Muscle layer of duodenum (tissue), 2 donors: ENCODE results near the gene POLR2A.

Source experiments
- H3K27ac ChIP-seq: one replicate; pipeline ENCODE4 v1.7.0; 2013; ENCODE audit warnings: mild to moderate bottlenecking, low read length
- H3K27me3 ChIP-seq: one replicate; pipeline ENCODE4 v1.7.0; 2013; ENCODE audit warnings: low read depth, mild to moderate bottlenecking, control low read depth, low read length
- H3K36me3 ChIP-seq, 2 donors: one replicate each; pipeline ENCODE4 v1.7.0; 2013; ENCODE audit warnings: low read length in 2 of 2, control low read depth in 1 of 2, mild to moderate bottlenecking in 1 of 2; ENCODE audit not compliant: insufficient read depth in 2 of 2, control insufficient read depth in 1 of 2
- H3K4me1 ChIP-seq, 2 donors: one replicate each; pipeline ENCODE4 v1.7.0; 2013; ENCODE audit warnings: low read length in 2 of 2, mild to moderate bottlenecking in 2 of 2, control low read depth in 1 of 2, moderate library complexity in 1 of 2; ENCODE audit not compliant: insufficient read depth in 2 of 2, control insufficient read depth in 1 of 2
- H3K4me3 ChIP-seq, 2 donors: one replicate each; pipeline ENCODE4 v1.7.0; 2013; ENCODE audit warnings: low read length in 2 of 2, low read depth in 1 of 2, mild to moderate bottlenecking in 1 of 2
- H3K9me3 ChIP-seq, 2 donors: one replicate each; pipeline ENCODE4 v1.7.0; 2013; ENCODE audit warnings: low read length in 2 of 2, control low read depth in 1 of 2, mild to moderate bottlenecking in 1 of 2; ENCODE audit not compliant: control insufficient read depth in 1 of 2
- donor health status: healthy.

POLR2A gene

GRCh38 chr17:7497228-7497627, 13.1 kb downstream of the POLR2A start:
- Histone ChIP-seq H3K36me3 (peaks cover 57 to 58% of the 10 kb centered on the region in 2 donors), H3K27me3 (no peaks in the 10 kb centered on the region), H3K4me3 (no peak overlapping the region), H3K9me3 (no peaks in the 10 kb centered on the region), H3K4me1 (peaks cover 0 to 3% of the 10 kb centered on the region in 2 donors), H3K27ac (no peak overlapping the region)

- Histone ChIP-seq H3K27me3 (no peaks in the 10 kb centered on the region), H3K4me1 (peaks cover 0 to 3% of the 10 kb centered on the region in 2 donors), H3K27ac (no peak overlapping the region), H3K36me3 (peaks cover 61 to 63% of the 10 kb centered on the region in 2 donors), H3K4me3 (no peak overlapping the region), H3K9me3 (no peaks in the 10 kb centered on the region)
Measured at GRCh38 chr17:7497636-7498035, 13.5 kb downstream of the POLR2A start.

- H3K36me3 ChIP-seq, result peaks cover 75 to 78% of the 10 kb centered on the region in 2 donors
Measured at GRCh38 chr17:7499161-7499560, 15.0 kb downstream of the POLR2A start.

GRCh38 chr17:7501729-7502128, 17.6 kb downstream of the POLR2A start:
- H3K27me3 ChIP-seq, result no peaks in the 10 kb centered on the region
- no peaks in the 10 kb centered on the region for H3K9me3 ChIP-seq
- H3K36me3 ChIP-seq, result peaks cover 71 to 89% of the 10 kb centered on the region in 2 donors
- no peaks in the 10 kb centered on the region for H3K4me1 ChIP-seq
- no peak overlapping the region for H3K27ac ChIP-seq
- no peak overlapping the region for H3K4me3 ChIP-seq

More at GRCh38 chr17:7499161-7499560, 15.0 kb downstream of the POLR2A start:
- H3K4me1 ChIP-seq, result no peaks in the 10 kb centered on the region
- H3K27me3 ChIP-seq, result no peaks in the 10 kb centered on the region
- no peaks in the 10 kb centered on the region for H3K9me3 ChIP-seq
- H3K27ac ChIP-seq, result no peak overlapping the region
- no peak overlapping the region for H3K4me3 ChIP-seq

- H3K4me3 ChIP-seq, result no peak overlapping the region
- H3K4me1 ChIP-seq, result no peaks in the 10 kb centered on the region
- H3K9me3 ChIP-seq, result no peaks in the 10 kb centered on the region
- H3K27me3 ChIP-seq, result no peaks in the 10 kb centered on the region
- peaks cover 66 to 89% of the 10 kb centered on the region in 2 donors for H3K36me3 ChIP-seq
- H3K27ac ChIP-seq, result no peak overlapping the region
Measured at GRCh38 chr17:7502171-7502847, 18.1 kb downstream of the POLR2A start.

- H3K4me3 ChIP-seq, result no peak overlapping the region
- no peaks in the 10 kb centered on the region for H3K9me3 ChIP-seq
- no peaks in the 10 kb centered on the region for H3K27me3 ChIP-seq
- no peaks in the 10 kb centered on the region for H3K4me1 ChIP-seq
- peaks cover 61 to 87% of the 10 kb centered on the region in 2 donors for H3K36me3 ChIP-seq
- no peak overlapping the region for H3K27ac ChIP-seq
Measured at GRCh38 chr17:7502987-7503386, 18.8 kb downstream of the POLR2A start.

GRCh38 chr17:7503521-7503920, 19.4 kb downstream of the POLR2A start:
- H3K4me3 ChIP-seq, result no peak overlapping the region
- no peaks in the 10 kb centered on the region for H3K9me3 ChIP-seq
- H3K36me3 ChIP-seq, result peaks cover 62 to 87% of the 10 kb centered on the region in 2 donors
- no peaks in the 10 kb centered on the region for H3K4me1 ChIP-seq
- H3K27ac ChIP-seq, result no peak overlapping the region
- no peaks in the 10 kb centered on the region for H3K27me3 ChIP-seq

GRCh38 chr17:7508145-7508544, 24.0 kb downstream of the POLR2A start:
- H3K27ac ChIP-seq, result no peak overlapping the region
- no peaks in the 10 kb centered on the region for H3K4me1 ChIP-seq
- peaks cover 55 to 90% of the 10 kb centered on the region in 2 donors for H3K36me3 ChIP-seq

GRCh38 chr17:7508846-7509245, 24.7 kb downstream of the POLR2A start:
- Histone ChIP-seq H3K27ac (no peak overlapping the region), H3K27me3 (no peaks in the 10 kb centered on the region), H3K36me3 (peaks cover 55 to 90% of the 10 kb centered on the region in 2 donors), H3K4me3 (no peak overlapping the region), H3K4me1 (no peaks in the 10 kb centered on the region), H3K9me3 (no peaks in the 10 kb centered on the region)

More at GRCh38 chr17:7508145-7508544, 24.0 kb downstream of the POLR2A start:
- H3K27me3 ChIP-seq, result no peaks in the 10 kb centered on the region
- no peaks in the 10 kb centered on the region for H3K9me3 ChIP-seq
- H3K4me3 ChIP-seq, result no peak overlapping the region

GRCh38 chr17:7509937-7510336, 25.8 kb downstream of the POLR2A start:
- Histone ChIP-seq H3K4me3 (no peak overlapping the region), H3K36me3 (peaks cover 58 to 86% of the 10 kb centered on the region in 2 donors), H3K27me3 (no peaks in the 10 kb centered on the region), H3K4me1 (no peaks in the 10 kb centered on the region), H3K9me3 (no peaks in the 10 kb centered on the region), H3K27ac (no peak overlapping the region)

GRCh38 chr17:7511108-7511507, 26.9 kb downstream of the POLR2A start:
- Histone ChIP-seq H3K9me3 (no peaks in the 10 kb centered on the region), H3K36me3 (peaks cover 53 to 77% of the 10 kb centered on the region in 2 donors), H3K4me3 (no peak overlapping the region), H3K27me3 (no peaks in the 10 kb centered on the region), H3K4me1 (no peaks in the 10 kb centered on the region), H3K27ac (no peak overlapping the region)

- H3K36me3 ChIP-seq, result peaks cover 53 to 69% of the 10 kb centered on the region in 2 donors
- H3K27me3 ChIP-seq, result no peaks in the 10 kb centered on the region
- H3K9me3 ChIP-seq, result no peaks in the 10 kb centered on the region
- no peak overlapping the region for H3K4me3 ChIP-seq
- H3K27ac ChIP-seq, result no peak overlapping the region
- H3K4me1 ChIP-seq, result no peaks in the 10 kb centered on the region
Measured at GRCh38 chr17:7512105-7512504, 27.9 kb downstream of the POLR2A start.
